HG02938 (cell line): ENCODE measurements around the gene GLRX3.

ENCODE experiments used
- ATAC-seq: cut with Tn5 transposase; IDR thresholded peaks from one replicate; pipeline ENCODE4 v1.9.1; 2021; ENCODE audit warnings: mild to moderate bottlenecking, moderate library complexity; ENCODE audit not compliant: unreplicated experiment

The GLRX3 gene

DNA sequence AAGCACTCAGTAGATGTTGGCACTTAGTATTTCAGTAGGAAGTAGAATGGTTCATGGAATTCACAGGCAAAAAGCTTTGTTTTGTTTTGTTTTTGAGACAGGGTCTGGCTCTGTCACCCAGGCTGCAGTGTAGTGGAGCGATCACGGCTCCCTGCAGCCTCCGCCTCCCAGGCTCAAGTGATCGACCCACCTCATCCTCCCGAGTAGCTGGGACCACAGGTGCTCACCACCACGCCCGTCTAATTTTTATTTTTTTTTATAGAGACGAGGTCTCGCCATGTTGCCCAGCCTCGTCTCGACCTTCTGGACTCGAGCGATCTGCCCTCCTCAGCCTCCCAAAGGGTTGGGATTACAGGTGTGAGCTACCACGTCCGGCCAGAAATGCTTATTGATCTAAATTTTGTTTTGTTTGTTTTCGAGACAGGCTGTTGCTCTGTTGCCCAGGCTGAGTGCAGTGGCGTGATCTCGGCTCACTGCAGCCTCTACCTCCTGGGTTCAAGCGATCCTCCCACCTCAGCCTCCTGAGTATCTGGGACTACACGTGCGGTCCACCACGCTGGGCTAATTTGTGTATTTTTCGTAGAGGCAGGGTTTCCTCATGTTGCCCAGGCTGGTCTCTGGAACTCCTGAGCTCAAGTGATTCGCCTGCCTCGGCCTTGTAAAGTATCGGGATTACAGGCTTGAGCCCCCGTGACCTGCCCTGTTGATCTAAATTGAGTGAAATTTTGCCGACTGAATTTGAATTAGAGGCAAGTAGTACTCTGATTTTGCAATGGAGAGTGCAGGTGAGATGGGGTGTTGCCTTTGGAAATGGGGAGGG, 1.7 kb downstream of the GLRX3 start:
- ATAC-seq = no peak

DNA sequence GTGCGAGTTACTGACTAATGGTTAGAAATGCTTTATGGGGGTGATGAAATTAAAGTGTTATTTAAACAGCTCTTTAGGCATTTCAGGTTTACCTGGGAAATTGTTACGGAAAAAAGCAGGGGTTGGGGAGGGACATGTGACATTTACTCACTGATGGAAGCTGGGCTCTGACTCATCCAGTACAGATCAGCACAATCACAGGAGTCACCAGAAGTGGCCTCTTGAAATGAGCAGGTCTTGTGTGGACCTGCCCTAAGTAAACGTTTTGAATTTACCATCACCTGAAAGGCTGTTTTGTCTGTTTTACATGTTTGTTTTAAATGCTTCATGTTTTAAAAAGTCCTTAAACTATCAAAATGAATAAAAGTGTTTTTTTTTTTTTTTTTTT, 2.3 kb downstream of the GLRX3 start:
- no peak for ATAC-seq

DNA sequence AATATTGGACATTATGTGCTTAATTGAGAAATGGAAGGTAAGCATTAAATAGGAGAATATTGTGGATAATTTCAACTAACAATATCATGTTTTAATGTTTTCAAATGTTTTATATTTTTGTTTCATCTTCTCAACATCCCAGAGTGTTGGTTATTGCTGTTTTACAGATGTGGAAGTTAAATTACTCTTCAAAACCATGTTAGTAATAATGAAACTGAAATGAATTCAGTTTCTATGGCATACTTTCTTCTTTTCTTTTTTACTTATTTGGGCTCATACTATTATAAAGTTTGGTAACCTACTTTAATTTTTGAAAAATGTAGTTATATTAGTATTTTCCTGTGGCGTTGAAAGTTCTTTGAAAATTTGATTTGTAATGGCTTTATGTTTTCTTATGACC, 4.2 kb downstream of the GLRX3 start:
- ATAC-seq = peak; percentile 18

DNA sequence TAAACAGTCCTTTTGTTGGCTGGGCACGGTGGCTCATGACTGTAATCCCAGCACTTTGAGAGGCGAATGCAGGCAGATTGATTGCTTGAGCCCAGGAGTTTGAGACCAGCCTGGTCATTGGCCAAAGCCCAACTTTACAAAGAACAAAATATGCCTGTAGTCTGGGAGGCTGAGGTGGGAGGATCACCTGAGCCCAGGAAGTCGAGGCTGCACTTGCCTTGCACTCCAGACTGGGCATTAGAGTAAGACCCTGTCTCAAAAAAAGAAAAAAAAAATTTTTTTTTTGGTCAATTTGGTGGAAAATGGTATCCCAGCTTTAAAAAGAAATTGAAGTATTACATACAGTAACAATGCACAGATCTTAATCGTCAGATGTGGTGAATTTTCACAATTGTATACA, 4.8 kb downstream of the GLRX3 start:
- no peak for ATAC-seq

DNA sequence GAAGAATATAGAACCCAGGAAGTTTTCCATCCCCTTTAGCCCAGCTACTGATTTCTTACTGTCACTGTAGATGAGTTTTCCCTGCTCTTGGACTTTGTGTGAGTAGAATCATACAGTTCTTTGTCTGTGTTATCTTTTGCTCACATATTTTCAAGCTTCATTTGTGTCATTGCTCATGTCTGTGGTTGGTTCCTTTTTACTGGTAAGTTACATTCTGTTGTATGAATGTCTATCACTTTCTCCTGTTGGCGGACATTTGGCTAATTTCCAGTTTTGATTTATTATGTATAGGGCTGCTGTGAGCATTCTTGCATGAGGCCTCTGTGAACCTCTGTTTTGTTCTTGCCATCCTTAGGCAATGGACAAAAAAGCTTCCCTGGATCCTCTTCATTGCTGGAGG, 5.3 kb downstream of the GLRX3 start:
- ATAC-seq = peak; percentile 24

DNA sequence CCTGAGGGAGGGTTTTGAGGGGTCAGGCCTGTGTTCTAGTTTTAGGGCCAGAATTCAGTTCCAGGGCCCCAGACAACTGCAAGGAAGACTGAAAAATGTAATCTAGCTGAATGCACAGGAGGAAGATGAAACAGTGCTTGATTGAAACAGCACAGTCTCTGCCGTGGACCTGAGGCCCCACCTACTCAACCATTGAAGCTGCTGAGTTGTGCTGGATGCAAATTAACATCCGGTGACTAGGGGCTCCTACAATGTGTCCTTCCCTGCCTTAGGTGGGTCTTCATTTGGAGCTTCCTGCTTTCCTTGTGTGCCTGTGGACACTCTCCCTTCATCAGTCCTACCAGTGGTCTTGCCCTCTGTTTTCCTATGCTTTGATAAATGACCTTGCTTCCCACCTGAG, 5.7 kb downstream of the GLRX3 start:
- peak; percentile 80 for ATAC-seq

DNA sequence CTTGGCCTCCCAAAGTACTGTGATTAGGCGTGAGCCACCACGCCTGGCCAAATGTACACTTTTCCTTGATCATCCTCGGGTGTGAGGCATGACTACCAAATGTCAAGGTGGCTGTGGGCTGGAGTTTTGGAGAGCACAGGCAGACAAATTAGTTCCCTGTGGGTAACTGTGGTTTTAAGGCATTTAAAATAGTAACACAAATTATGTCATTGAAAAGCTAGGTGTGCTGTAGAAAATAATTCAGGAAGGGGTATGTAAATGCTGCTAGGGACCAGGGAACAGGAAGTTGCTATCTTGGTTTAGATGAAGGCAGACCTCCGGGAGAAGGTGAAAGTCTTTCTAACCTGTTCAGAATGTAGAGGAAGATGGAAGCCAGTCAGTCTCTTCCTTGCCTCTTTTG, 9.9 kb downstream of the GLRX3 start:
- no peak for ATAC-seq

DNA sequence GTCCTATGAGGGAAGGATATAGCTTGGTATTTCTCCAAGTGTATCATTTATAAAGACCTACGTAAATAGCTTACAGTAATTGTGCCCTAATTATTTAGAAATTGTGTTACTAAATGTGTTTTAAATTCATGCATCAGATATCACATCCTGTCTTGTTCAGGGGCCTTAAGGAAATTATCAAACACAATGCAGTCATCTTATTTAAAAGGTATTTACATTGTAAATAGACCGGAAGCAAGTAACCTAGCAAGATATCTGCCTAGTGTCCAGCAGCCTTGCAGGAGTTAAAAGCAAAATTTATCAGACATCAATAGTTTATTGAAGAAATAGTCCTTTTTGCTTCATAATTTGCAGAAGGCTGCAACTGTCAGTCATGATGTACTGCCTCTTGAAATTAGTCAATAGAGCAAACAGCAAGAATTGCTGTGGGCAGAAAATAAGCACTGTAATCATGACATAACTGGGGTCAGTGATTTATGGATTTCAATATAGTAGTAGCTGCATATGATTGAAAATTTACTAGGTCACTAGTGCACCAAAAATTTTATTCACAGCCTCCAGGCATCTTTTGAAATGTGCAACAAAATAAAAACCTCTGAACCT, 23.1 kb downstream of the GLRX3 start:
- no peak for ATAC-seq

DNA sequence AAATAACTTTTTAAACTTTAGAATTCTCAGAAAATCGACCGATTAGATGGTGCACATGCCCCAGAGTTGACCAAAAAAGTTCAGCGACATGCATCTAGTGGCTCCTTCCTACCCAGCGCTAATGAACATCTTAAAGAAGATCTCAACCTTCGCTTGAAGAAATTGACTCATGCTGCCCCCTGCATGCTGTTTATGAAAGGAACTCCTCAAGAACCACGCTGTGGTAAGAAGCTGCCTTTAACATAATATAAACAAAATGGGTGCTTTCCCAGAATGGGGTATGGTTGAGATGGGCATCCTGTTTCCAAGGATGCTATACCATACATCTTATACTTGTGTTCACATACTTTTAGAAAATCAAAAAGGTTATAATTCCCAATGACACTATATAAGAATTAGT, 24.6 kb downstream of the GLRX3 start:
- no peak for ATAC-seq

DNA sequence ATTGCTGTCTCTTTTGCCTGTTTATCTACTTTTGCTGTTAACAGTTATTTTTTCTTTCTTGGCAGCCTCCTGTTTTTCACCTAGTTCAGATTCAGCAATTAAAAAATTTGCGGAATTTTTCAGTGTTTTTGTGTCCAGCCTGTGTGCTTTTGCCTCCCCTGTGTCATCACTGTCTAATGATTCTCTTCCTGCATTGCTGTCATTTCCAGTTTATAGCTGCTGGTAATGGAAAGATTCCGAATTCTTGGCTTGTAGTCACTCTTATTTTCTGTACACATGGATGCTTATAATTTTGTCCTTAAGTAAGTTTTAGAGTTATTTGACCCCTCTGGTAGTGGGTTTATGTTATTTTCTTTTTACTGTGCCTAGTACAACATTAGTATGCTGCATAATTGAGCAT, 25.1 kb downstream of the GLRX3 start:
- no peak for ATAC-seq

DNA sequence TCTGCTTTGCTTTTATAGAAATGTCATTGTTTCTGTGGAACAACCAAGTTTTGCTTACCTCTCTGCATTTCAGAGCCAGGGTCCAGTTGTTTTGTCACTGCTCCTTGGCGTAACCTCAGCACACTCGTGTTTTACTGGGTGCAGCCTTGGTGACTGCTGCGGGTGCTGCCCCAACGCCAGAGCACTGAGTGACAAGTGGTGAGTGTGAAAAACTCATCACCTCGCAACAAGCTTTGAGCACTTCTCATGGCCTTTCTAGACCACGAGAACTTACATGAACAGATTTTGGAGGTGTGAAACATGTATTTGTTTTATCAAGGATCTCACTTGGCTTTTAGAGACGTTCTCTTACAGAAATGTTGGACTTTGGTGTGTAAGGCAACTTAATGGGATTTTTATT, 31.0 kb downstream of the GLRX3 start:
- no peak for ATAC-seq

DNA sequence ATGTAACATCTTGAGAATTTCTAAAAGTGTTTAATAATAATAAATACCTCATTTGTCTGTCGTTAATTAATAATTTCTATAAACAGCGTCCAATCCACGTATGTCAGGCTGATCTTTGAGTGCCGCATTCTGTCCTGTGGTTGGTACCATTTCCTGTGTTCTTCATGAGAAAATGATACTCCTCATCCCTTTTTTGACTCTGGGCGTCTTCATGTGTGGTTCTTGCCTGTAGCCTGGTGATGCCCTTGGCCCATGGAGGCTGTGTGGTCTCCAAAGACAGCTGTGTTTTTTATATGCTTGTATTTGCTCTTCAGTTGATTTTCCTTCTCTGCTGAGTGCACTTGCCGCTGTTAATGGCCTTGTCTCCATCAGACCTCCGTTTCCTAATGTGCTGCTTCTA, 31.5 kb downstream of the GLRX3 start:
- no peak for ATAC-seq

DNA sequence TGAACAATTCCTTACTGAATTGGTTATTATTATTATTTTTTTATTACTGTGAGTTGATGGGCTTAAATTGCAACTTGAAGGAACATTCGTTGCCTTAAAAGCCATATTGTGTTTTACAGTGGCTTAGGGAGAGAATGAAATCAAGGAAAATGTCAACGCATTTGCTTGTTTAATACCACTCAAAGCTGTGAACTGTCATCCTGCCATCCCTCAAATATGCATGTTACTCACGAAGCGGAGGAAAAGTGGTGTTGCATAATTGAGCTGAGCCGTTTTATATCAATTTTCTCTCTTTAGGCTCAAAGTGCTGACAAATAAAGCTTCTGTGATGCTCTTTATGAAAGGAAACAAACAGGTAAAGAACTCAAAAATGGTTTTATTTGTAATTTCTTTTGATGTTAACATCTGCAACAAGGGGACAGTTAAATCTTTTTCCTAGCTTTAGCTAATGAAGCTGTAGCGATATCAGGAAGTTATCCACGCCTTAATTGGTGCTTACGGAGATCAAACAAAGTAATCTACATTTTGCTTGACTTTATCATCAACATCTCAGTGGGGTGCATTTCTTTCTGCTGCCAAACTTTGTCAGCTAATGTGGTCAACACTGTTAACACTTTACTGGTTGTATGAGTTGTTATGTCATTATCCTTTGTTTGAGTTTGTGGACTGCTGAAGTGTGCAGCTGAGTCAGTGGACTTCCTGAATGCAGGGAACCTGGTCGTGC, 33.1 kb downstream of the GLRX3 start:
- ATAC-seq = no peak

DNA sequence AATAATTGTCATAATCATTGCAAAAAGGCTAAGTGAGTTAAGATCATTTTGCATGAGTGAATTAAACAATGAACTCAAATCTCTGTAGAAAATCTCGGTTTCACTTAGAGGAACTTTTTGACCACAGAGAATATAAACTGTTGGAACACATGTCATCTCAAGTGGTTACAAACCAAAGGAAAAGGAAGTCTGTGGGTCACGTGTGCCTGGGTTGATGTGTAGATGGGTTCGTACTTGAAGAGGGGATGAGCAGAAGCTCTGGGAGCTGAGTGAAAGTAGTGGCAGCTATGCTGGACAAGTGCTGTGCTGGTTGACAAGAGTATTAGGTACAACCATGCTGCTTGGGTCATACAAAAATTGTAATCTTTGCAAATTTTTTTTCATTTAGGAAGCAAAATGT, 35.0 kb downstream of the GLRX3 start:
- no peak for ATAC-seq

DNA sequence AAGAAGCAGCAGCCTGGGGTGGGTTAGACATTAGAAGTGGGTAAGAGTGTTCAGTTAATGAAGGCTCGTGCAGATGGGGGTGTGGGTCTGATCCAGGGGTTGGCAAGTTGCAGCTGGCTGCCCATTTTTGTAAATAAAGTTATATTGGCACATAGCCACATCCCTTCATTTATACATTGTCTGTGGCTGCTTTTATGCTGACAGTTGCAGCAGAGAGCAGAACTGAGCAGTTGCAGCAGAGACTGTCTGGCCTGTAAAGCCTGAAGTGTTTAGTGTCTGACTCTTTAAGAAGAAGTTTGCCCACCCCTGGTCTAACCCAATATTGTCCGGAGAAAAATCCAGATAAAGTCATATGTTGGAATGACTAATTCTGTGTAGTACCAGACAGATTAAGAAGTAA, 38.1 kb downstream of the GLRX3 start:
- ATAC-seq = no peak

DNA sequence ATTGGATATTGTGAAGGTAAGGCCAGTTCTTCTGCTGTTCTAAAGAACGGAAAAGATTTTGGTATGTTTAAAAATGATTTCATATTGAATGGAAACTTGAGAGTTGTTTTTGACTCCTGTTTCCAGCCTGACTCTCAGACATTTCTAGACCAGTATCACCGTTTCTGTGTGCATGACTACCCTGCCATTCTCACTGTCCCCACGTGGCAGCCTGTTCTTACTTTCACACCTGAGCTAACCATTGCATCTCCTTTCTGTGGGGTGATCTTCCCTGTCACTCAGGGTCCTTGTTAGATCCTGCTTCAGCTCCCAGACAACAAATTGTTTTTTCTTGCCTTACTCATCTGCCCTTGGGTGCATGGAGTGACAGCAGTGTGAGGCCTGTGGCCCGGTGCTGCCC, 38.9 kb downstream of the GLRX3 start:
- ATAC-seq = no peak

DNA sequence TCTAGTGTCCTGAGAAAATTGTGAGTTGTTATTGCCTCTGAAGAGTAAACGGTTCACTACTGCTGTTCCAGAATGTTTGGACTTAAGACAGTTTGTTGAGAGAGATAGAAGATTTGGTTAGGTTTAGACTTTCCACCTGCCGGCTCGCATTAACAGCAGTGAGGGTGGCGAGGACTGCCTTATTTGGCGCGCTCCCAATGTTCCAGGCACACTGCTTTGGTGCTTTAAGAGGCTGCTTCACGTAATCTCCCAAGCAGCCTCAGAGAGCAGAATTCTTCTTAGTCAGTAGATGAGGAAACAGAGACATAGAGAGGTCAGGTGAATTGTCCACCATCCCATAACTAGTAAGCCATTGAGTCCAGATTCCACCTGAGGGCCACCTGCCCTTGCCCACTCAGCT, 41.1 kb downstream of the GLRX3 start:
- ATAC-seq = no peak

DNA sequence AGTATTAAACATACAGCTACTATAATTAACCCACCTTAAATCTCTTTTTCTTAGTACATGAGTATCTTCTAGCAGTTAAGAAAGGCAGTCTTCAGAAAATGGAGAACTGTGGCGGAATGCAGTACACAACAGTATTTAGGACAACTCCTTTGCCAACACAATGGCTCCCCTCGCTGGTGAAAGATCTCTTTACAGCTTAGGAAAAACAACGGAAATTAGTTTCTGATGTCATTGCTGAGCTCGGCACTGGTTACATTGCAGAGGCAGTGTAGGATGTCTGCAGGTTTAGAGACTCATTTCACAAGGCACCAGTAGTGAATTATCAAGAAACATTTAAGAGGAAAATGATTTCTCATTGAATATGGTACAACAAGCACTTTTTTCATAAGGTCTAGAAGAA, 43.4 kb downstream of the GLRX3 start:
- no peak for ATAC-seq

DNA sequence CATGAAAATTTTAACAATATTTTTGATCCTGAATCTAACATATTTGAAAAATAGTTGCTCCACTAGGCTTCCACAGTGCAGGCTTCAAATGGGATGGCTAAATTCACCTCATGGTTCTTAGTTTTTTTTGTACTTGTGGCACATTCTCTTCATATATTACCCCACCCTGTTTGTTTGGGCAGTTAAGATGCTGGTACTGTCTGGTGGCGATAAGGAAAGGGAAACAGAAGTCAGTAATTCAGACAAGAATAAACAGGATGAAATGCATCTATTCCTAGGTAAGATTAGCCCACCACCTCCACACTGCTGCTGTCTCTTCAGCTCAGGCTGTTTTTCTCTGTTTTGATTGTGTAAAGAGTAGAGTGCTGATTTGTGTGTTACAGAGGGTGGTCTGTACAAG, 44.2 kb downstream of the GLRX3 start:
- ATAC-seq = no peak

DNA sequence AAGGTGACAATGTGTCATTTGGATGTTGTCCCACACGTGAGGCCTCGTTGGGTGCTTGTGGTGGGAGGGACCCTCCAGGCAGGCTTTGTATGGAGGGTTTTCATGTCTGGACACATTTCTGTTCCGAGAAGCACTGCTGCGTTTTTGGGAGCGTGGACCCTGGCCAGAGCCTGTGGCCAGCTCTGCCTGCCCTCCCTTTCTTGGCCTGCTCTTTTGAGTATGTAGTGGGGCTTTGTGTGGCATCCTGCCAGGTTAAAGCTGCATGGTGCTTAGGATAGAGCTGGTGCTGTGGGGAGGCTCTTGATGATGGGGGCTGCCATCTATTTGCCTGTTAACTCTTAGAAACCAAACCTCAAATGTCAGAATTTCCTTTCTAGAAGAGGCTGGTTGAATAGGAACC, 45.7 kb downstream of the GLRX3 start:
- ATAC-seq = no peak

DNA sequence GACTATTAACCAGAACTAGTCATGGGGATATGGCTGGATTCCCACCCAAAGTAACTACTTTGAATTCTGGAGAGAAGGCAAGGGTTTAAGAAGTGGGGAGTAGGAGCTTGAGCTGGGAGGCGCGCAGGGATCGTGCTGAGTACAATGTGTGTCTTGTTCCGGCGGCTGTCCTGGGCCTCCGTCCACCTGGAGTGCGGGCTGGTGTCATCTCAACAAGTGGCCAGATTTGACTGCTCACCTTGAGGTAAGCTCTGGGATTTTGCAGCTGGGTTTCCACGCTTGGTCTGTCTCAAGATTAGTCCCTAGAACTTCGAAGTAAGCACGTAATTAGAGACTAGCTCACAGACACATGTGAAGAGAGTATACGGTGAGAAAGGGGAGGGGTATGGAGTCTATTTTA, 49.4 kb downstream of the GLRX3 start:
- no peak for ATAC-seq
